HEK293 (cell line): ENCODE data around the gene FNDC8.

Experiments used
- CTCF ChIP-seq: fragments of 450-650 bp; formaldehyde crosslinking; IDR thresholded peaks from 2 replicates; pipeline ENCODE4 v1.5.1; 2016; ENCODE audit warnings: missing biosample characterization, missing genetic modification characterization
- IKZF3 ChIP-seq: fragments of 450-650 bp; IDR thresholded peaks from 2 replicates; pipeline ENCODE4 v1.5.0; 2018; ENCODE audit warnings: missing biosample characterization, mild to moderate bottlenecking, missing genetic modification characterization, moderate library complexity
- ZNF148 ChIP-seq: fragments of 450-650 bp; formaldehyde crosslinking; IDR thresholded peaks from 2 replicates; pipeline ENCODE4 v1.5.0; 2017; ENCODE audit warnings: missing biosample characterization, missing genetic modification characterization, borderline replicate concordance
- ZNF202 ChIP-seq: fragments of 450-650 bp; formaldehyde crosslinking; IDR thresholded peaks from 2 replicates; pipeline ENCODE4 v1.5.1; 2016; ENCODE audit warnings: missing biosample characterization, missing genetic modification characterization, borderline replicate concordance
- ZNF274 ChIP-seq, 2 experiments: fragments of 200-500 bp in 1 of 2; fragments of 450-650 bp in 1 of 2; sonication (Bioruptor generic) in 1 of 2; formaldehyde crosslinking in 1 of 2; IDR thresholded peaks; 2 replicates each; pipeline versions ENCODE4 v1.5.1 to v1.6.1; 2014 to 2016; ENCODE audit warnings: borderline replicate concordance in 1 of 2, inconsistent platforms in 1 of 2, low read length in 1 of 2, missing biosample characterization in 1 of 2, missing genetic modification characterization in 1 of 2
- ZNF280D ChIP-seq: fragments of 450-650 bp; formaldehyde crosslinking; IDR thresholded peaks from 2 replicates; pipeline ENCODE4 v1.5.1; 2016; ENCODE audit warnings: missing biosample characterization, missing genetic modification characterization
- ZNF561 ChIP-seq: fragments of 450-650 bp; IDR thresholded peaks from 2 replicates; pipeline ENCODE4 v1.5.1; 2018; ENCODE audit warnings: missing biosample characterization, missing genetic modification characterization, borderline replicate concordance
- ZNF76 ChIP-seq: fragments of 450-650 bp; formaldehyde crosslinking; IDR thresholded peaks from 2 replicates; pipeline ENCODE4; 2016; ENCODE audit warnings: low read depth, missing biosample characterization, missing genetic modification characterization, borderline replicate concordance
- TF ChIP-seq, protein P1 (sequence below): fragments of 450-650 bp; formaldehyde crosslinking; IDR thresholded peaks from 2 replicates; pipeline ENCODE4 v1.5.1; 2016; ENCODE audit warnings: missing biosample characterization, missing genetic modification characterization

DNA sequence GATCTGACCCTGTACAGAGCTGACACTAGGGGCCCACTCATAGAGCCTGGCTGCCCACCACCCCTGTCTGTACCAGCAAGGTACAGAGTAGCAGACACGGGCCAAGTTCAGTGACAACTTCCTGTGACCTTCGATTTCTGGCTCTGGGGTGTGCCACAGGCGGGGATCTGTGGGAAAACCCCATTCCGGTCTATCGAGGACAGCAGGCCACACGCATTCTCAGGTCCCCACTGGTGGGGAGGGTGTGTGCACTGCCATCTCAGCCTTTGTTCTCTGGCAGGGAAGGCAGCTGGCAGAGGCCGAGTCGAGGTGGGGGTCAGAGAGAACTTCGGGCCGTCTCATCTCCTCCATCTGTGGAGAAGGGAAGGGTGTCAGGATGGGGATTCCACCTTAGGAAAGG is 10.7 kb downstream of the FNDC8 start:
- no peak for TF ChIP-seq CTCF (tag by site-specific recombination)
- TF ChIP-seq ZNF202 = no peak
- TF ChIP-seq, protein P1, sequence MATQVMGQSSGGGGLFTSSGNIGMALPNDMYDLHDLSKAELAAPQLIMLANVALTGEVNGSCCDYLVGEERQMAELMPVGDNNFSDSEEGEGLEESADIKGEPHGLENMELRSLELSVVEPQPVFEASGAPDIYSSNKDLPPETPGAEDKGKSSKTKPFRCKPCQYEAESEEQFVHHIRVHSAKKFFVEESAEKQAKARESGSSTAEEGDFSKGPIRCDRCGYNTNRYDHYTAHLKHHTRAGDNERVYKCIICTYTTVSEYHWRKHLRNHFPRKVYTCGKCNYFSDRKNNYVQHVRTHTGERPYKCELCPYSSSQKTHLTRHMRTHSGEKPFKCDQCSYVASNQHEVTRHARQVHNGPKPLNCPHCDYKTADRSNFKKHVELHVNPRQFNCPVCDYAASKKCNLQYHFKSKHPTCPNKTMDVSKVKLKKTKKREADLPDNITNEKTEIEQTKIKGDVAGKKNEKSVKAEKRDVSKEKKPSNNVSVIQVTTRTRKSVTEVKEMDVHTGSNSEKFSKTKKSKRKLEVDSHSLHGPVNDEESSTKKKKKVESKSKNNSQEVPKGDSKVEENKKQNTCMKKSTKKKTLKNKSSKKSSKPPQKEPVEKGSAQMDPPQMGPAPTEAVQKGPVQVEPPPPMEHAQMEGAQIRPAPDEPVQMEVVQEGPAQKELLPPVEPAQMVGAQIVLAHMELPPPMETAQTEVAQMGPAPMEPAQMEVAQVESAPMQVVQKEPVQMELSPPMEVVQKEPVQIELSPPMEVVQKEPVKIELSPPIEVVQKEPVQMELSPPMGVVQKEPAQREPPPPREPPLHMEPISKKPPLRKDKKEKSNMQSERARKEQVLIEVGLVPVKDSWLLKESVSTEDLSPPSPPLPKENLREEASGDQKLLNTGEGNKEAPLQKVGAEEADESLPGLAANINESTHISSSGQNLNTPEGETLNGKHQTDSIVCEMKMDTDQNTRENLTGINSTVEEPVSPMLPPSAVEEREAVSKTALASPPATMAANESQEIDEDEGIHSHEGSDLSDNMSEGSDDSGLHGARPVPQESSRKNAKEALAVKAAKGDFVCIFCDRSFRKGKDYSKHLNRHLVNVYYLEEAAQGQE (tag by site-specific recombination) = no peak
- no peak for TF ChIP-seq ZNF280D (tag by site-specific recombination)
- no peak for TF ChIP-seq ZNF274 (IDR thresholded peaks at IDR 0.05; ENCODE audit: low read length)
- TF ChIP-seq ZNF274 (tag by site-specific recombination; IDR thresholded peaks at IDR 0.05; ENCODE audit: borderline replicate concordance) = no peak
- no peak for TF ChIP-seq ZNF561
- TF ChIP-seq ZNF148 (tag by site-specific recombination) = no peak
- no peak for TF ChIP-seq ZNF76 (tag by site-specific recombination)
- TF ChIP-seq IKZF3 = no peak
